ENCODE measurements around the gene CMC1.
"Not testable (repeated sequence)": the region's sequence is repeated elsewhere in the genome, so short reads cannot be mapped to it uniquely, and the experiment has no call there.

DNA sequence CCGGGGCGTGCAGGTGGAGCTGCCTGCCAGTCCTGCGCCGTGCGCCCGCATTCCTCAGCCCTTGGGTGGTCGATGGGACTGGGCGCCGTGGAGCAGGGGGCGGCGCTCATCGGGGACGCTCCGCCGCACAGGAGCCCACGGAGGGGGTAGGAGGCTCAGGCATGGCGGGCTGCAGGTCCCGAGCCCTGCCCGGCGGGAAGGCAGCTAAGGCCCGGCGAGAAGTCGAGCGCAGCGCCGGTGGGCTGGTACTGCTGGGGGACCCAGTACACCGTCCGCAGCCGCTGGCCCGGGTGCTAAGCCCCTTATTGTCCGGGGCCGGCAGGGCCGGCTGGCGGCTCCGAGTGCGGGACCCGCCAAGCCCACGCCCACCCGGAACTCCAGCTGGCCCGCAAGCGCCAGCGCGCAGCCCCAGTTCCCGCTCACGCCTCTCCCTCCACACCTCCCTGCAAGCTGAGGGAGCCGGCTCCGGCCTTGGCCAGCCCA lies 41.0 kb upstream of the CMC1 start:
- TF ChIP-seq CTCF (IDR thresholded peaks at IDR 0.05); POLR2AphosphoS5 (IDR thresholded peaks at IDR 0.05; ENCODE audit: low read depth, low read length): not testable (repeated sequence)
- TF ChIP-seq, protein P1, sequence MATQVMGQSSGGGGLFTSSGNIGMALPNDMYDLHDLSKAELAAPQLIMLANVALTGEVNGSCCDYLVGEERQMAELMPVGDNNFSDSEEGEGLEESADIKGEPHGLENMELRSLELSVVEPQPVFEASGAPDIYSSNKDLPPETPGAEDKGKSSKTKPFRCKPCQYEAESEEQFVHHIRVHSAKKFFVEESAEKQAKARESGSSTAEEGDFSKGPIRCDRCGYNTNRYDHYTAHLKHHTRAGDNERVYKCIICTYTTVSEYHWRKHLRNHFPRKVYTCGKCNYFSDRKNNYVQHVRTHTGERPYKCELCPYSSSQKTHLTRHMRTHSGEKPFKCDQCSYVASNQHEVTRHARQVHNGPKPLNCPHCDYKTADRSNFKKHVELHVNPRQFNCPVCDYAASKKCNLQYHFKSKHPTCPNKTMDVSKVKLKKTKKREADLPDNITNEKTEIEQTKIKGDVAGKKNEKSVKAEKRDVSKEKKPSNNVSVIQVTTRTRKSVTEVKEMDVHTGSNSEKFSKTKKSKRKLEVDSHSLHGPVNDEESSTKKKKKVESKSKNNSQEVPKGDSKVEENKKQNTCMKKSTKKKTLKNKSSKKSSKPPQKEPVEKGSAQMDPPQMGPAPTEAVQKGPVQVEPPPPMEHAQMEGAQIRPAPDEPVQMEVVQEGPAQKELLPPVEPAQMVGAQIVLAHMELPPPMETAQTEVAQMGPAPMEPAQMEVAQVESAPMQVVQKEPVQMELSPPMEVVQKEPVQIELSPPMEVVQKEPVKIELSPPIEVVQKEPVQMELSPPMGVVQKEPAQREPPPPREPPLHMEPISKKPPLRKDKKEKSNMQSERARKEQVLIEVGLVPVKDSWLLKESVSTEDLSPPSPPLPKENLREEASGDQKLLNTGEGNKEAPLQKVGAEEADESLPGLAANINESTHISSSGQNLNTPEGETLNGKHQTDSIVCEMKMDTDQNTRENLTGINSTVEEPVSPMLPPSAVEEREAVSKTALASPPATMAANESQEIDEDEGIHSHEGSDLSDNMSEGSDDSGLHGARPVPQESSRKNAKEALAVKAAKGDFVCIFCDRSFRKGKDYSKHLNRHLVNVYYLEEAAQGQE (IDR thresholded peaks at IDR 0.05; ENCODE audit: insufficient read depth in 1 of 2, low read depth in 2 of 2, low read length in 1 of 2): not testable (repeated sequence)
